Fibroblast of the conjunctiva (primary cell): ENCODE data around the gene C5AR2.
"Not testable (repeated sequence)": the region's sequence is repeated elsewhere in the genome, so short reads cannot be mapped to it uniquely, and the experiment has no call there.

ENCODE experiments used
- DNase-seq: peaks from one replicate; pipeline ENCODE4 v3.0.0-alpha.2; 2010; ENCODE audit warnings: low read depth

C5AR2 gene

GRCh38 chr19:47323872-47324271 lies 8.1 kb upstream of the C5AR2 start:
- no peak for DNase-seq

GRCh38 chr19:47324502-47324901 lies 7.5 kb upstream of the C5AR2 start:
- no peak for DNase-seq

GRCh38 chr19:47330466-47330869 lies 1.5 kb upstream of the C5AR2 start:
- no peak for DNase-seq

DNA sequence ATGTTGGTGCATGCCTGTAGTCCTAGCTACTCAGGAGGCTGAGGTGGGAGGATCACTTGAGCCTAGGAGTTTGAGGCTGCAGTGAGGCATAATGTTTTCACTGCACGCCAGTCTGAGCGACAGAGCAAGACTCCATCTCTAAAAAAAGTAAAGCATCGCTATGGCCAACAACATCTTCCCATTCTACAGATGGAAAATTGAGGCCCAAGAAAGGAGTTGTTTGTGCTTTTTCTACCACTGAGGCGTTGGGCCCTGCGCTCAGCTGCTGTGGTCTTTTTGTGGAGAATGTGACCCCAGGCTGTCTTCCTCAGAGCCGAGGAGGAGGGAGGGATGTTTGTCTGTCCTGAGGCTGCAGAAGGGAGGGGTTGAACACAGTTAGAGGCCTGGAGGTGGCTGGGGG lies 485 bp upstream of the C5AR2 start:
- no peak for DNase-seq

DNA sequence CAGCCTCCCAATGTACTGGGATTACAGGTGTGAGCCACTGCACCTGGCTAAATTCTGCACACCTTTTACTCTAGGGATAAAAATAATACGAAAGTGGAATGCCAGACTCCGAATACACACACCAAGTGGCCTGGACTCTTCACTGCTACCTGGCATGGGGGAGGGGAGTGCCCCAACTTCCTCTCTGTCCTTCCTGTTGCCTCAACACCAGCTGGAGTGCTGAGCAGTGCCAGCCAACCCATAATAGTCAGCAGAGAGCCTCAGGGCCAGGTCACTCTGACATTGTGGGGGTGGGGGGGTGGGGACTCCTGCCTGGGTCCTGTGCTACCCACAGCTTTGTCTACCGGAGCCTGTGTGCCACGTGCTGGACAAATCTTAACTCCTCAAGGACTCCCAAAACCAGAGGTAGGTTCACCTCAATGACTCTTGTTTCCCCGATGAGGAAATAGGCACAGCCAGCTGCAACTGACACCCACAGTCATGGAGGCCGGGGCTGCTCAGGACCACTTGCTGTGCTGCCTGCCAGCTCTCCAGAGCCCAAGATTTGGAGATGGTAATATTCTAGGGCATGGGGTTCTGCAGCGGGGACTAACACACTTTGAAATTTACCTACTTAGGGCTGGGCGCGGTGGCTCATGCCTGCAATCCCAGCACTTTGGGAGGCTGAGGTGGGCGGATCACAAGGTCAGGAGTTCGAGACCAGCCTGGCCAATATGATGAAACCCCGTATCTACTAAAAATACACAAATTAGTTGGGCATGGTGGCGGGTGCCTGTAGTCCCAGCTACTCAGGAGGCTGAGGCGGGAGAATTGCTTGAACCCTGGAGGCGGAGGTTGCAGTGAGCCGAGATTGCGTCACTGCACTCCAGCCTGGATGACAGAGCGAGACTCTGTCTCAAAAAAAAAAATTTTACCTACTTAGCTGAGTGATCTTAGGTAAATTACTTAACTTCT lies 5.1 kb downstream of the C5AR2 start:
- DNase-seq = not testable (repeated sequence)

DNA sequence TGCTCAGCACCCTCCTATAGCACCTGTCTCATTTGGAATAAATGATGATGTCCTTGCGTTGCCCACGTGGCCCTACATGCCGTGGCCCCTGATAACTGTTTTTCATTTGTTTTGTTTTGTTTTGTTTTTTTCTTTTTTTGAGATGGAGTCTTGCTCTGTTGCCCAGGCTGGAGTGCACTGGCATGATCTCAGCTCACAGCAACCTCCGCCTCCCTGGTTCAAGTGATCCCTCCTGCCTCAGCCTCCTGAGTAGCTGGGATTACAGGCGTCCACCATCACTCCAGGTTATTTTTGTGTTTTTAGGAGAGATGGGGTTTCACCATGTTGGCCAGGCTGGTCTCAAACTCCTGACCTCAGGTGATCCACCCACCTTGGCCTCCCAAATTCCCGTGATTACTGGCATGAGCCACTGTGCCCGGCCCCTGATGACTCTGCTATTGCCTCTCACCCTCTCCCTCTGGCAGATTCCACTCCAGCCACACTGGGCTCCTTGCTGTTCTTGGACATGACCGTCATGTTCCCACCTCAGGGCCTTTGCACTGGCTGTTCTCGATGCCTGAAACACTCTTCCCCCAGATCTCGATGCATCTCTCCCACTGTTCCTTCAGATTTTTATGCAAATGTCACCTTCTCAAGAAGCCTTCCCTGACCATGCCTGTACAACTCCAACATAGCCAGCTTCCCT lies 7.4 kb downstream of the C5AR2 start:
- no peak for DNase-seq

DNA sequence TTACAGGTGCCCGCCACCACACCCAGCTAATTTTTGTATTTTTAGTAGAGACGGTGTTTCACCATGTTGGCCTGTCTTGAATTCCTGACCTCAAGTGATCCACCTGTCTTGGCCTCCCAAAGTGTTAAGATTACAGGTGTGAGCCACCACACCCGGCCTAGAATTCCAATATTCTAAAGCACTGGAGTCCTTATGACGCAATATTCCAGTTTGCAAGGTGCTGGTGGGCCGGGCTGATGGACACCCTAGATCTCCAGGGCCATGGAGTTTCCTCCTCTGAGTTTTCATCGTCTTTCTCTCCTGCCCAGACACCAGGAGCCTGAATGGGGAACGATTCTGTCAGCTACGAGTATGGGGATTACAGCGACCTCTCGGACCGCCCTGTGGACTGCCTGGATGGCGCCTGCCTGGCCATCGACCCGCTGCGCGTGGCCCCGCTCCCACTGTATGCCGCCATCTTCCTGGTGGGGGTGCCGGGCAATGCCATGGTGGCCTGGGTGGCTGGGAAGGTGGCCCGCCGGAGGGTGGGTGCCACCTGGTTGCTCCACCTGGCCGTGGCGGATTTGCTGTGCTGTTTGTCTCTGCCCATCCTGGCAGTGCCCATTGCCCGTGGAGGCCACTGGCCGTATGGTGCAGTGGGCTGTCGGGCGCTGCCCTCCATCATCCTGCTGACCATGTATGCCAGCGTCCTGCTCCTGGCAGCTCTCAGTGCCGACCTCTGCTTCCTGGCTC lies 8.7 kb downstream of the C5AR2 start:
- no peak for DNase-seq

GRCh38 chr19:47341734-47342133 lies 9.8 kb downstream of the C5AR2 start:
- DNase-seq = no peak

DNA sequence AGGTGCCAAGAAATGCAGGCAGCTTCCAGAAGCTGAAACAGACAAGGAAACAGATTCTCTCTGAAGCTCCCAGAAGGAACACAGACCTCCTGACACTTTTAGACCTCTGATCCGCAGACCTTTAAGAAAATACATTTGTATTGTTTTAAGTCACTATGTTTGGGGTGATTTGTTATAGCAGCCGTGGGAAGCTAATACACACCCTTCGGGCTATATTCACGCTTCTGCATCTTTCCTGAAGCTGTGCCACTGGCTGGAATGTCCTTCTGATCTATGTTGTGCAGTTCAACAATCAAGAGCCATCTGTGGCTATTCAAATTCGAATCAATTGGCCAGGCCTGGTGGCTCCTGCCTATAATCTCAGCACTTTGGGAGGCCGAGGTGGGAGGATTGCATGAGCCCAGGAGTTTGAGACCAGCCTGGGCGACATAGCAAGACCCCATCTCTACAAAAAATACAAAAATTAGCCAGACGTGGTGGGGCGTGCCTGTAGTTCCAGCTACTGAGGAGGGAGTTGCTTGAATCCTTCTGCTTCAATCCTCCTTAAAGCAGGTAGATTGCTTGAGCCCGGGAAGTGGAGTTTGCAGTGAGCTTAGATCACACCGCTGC lies 11.3 kb downstream of the C5AR2 start:
- DNase-seq = no peak

- no peak for DNase-seq
Observed at GRCh38 chr19:47344425-47344824, 12.4 kb downstream of the C5AR2 start.

- not testable (repeated sequence) for DNase-seq
Observed at GRCh38 chr19:47346024-47346423, 14.0 kb downstream of the C5AR2 start.

DNA sequence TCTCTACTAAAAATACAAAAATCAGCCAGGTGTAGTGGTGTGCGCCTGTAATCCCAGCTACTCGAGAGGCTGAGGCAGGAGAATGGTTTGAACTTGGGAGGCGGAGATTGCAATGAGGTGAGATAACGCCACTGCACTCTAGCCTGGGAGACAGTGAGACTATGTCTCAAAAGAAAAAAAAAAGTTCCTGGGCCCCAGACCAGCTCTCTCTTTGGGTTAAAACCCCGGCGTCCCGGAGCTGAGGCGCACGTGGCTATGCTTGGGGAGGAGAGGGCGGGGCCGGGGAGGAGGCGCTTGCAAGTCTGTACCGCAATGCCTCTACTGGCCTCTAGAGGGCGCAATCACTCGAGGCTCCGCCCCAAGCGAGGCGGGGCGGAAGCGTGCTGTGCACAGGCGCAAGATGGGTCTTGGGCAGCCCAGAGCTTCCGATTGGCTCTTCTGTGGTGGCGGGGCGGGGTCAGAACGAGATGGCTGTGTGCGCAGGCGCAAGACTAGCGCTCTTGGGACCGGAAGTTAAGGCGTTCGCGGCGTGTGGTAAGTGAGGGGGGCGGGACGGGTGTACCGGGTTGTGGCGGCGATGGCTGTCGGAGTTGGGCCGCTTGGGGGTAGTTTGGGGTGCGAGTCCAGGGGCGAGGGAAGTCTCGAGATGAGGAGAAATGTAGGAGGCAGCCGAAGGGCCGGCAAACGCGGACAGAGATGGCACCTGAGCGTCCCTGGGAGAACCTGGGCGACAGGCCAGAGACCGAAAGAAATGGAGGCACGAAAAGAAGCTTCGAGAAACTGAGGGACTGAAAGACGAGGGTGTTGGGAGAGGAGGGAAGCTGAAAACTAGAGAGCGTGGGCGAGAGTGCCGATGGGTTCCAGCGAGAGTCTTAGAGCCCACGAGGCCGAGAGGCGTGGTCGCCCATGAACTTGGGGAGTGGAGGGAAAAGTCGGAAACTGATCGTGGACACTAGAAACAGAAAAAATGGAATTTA lies 17.1 kb downstream of the C5AR2 start, which contains the start of gene DHX34:
Gene DHX34, plus strand, starts transcription at position 497 of the 977 bp plus-strand sequence. CDS start 3,716 bp downstream, outside the sequence.
- DNase-seq = peak; percentile 100

DNA sequence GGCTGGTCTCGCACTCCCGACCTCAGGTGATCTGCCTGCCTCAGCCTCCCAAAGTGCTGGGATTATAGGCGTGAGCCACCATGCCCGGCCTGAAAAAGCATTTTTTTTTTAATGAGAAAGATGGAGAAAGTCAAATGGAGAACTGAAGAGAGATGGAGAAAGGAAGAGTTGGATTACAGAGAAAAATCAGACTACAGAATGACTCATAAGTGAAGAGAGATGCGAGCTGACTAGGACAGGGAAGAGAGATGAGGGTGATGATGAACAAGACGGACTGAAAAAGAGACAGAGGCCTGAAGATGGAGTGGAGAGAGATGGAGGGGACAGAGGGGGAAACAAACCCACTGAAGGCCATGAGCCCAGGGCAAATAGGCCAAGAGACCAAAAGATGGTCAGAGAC lies 18.7 kb downstream of the C5AR2 start:
- no peak for DNase-seq

GRCh38 chr19:47351548-47351947 lies 19.6 kb downstream of the C5AR2 start:
- DNase-seq = no peak

- DNase-seq = no peak
Observed at GRCh38 chr19:47352095-47352494, 20.1 kb downstream of the C5AR2 start.

- DNase-seq = no peak
Observed at GRCh38 chr19:47353307-47353712, 21.3 kb downstream of the C5AR2 start.

DNA sequence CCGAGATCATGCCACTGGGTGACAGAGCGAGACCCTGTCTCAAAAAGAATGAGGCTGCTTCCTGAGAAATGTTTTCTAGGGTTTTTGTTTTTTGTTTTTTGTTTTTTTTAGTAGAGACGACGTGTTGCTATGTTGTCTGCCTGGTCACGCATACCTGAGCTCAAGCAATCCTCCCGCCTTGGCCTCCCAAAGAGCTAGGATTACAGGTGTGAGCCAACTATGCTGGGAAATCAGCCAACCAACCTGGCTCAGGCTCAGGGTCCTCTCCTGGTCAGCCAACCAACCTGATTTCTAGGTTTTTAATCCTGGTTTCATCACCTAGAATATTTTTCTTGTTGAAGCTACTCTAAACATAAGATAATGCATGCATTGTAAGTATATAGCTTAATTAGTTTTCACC lies 24.9 kb downstream of the C5AR2 start:
- DNase-seq = no peak

- DNase-seq = no peak
Observed at GRCh38 chr19:47357788-47358680, 26.1 kb downstream of the C5AR2 start.

DNA sequence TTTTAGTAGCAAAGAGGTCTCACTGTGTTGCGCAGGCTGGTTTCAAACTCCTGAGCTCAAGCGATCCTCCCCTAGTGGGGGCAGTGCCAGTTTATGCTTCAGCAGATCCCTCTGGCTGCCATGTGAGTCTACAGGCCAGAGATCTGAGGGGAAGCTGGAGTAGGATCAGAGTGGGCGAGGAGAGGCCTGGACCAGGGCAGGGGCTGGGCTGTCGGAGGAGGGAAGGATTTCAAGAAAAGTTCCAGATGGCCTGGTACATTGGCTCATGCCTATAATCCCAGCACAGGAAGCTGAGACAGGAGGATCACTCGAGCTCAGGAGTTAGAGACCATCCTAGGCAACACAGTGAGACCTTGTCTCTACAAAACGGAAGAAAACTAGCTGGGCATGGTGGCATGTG lies 27.0 kb downstream of the C5AR2 start:
- DNase-seq = no peak

GRCh38 chr19:47362321-47362720 lies 30.3 kb downstream of the C5AR2 start:
- DNase-seq = no peak
